Endothelial cell of umbilical vein (primary cell): ENCODE results near the gene CALU.

Source experiments
- CTCF ChIP-seq, 2 donors: IDR thresholded peaks; 1 replicate in 1 of 2; 2 replicates in 1 of 2; pipeline ENCODE4 v1.5.1; 2011; ENCODE audit warnings: low read length in 2 of 2, mild to moderate bottlenecking in 2 of 2, moderate library complexity in 2 of 2, control low read depth in 1 of 2, inconsistent platforms in 1 of 2, low read depth in 1 of 2; ENCODE audit not compliant: insufficient read depth in 1 of 2; ENCODE audit errors: extremely low read depth in 1 of 2
- EZH2 ChIP-seq: IDR thresholded peaks from 2 replicates; pipeline ENCODE4 v1.6.1; 2012; ENCODE audit warnings: borderline replicate concordance, low read depth, mild to moderate bottlenecking, moderate library complexity, low read length, inconsistent platforms; ENCODE audit not compliant: severe bottlenecking
- POLR2AphosphoS5 ChIP-seq: IDR thresholded peaks from 2 replicates; pipeline ENCODE4 v1.6.1; 2012; ENCODE audit warnings: low read depth, mild to moderate bottlenecking, control low read depth, low read length, moderate library complexity; ENCODE audit not compliant: insufficient read depth

GRCh38 chr7:128781851-128782250 is 42.7 kb downstream of the CALU start:
- TF ChIP-seq CTCF (IDR thresholded peaks at IDR 0.05; ENCODE audit: extremely low read depth in 1 of 2, insufficient read depth in 1 of 2, low read depth in 1 of 2, low read length in 2 of 2): no peak
- TF ChIP-seq EZH2: no peak
- no peak for TF ChIP-seq POLR2AphosphoS5
